Testis (tissue), 3 donors: Measurements from ENCODE around the gene INO80E. TPM values are rescaled to one million over a fixed set of nuclear protein-coding genes. Genes with fewer than 3 reads are reported as not detected.

Experiments used
- DNase-seq: peaks from one replicate; pipeline ENCODE4 v3.0.0-alpha.2; 2019
- H3K27ac ChIP-seq, 2 donors: fragments of 200-600 bp; sonication (generic); one replicate each; pipeline ENCODE4 v1.5.1; 2019
- H3K27me3 ChIP-seq: fragments of 200-600 bp; sonication (generic); one replicate; pipeline ENCODE4 v1.5.1; 2019
- H3K36me3 ChIP-seq: fragments of 200-600 bp; sonication (generic); one replicate; pipeline ENCODE4 v1.5.1; 2017; ENCODE audit warnings: low read depth; ENCODE audit errors: missing control alignments
- H3K4me1 ChIP-seq: fragments of 200-600 bp; sonication (generic); one replicate; pipeline ENCODE4 v1.5.1; 2019
- H3K4me3 ChIP-seq, 2 donors: fragments of 200-600 bp; sonication (generic); one replicate each; pipeline ENCODE4 v1.5.1; 2017 to 2019
- H3K9me3 ChIP-seq: fragments of 200-600 bp; sonication (generic); one replicate; pipeline ENCODE4 v1.5.1; 2017
- CTCF ChIP-seq, 3 experiments: fragments of 450-650 bp in 2 of 3; fragments of 200-600 bp in 1 of 3; sonication (generic) in 1 of 3; IDR thresholded peaks; one replicate each; pipeline ENCODE4 v1.5.1; 2016 to 2019; ENCODE audit warnings: antibody characterized with exemption in 3 of 3, mild to moderate bottlenecking in 2 of 3, moderate library complexity in 1 of 3
- POLR2A ChIP-seq: fragments of 450-650 bp; IDR thresholded peaks from one replicate; pipeline ENCODE4 v1.6.1; 2017; ENCODE audit warnings: antibody characterized with exemption, mild to moderate bottlenecking, moderate library complexity
- WGBS, 2 donors: methylation state at CpG; one replicate each; pipeline ENCODE4 v1.1.5; 2018; 5-methylcytosine and 5-hydroxymethylcytosine counted together
- intact Hi-C: fragments of 100-400 bp; cut with DNase I; formaldehyde crosslinking; loops from one replicate; pipeline ENCODE4 v1.15.1; 2023; ENCODE audit warnings: low total_unique reads
- polyA plus RNA-seq: library from polyadenylated mRNA; stranded (reverse); fragments of 350-450 nt; fragmentation: Illumina TruSeq; extraction: RNeasy Lipid Tissue Mini Kit (QIAGEN cat#74804); gene quantifications from one replicate; pipeline ENCODE4 v1.2.3, GENCODE V29; 2014; ENCODE audit warnings: low read depth, low replicate concordance; ENCODE audit not compliant: insufficient read depth
- total RNA-seq, 2 donors: library from RNA; depleted of rRNA; stranded (reverse); fragments of >200 nt; gene quantifications; one replicate each; pipeline ENCODE4 v1.2.3, GENCODE V29; 2016

INO80E gene
- total and polyA plus RNA-seq, 3 donors from 2014 or later: 64.0 to 98.1 (median 72.3) TPM

GRCh38 chr16:29994600-29995323 lies 1.3 kb upstream of the INO80E start:
- H3K4me3 ChIP-seq: peak overlapping the region; percentile 60 to 74
- no peak for TF ChIP-seq CTCF (IDR thresholded peaks at IDR 0.05)
- no peak for TF ChIP-seq POLR2A
- peaks cover 17% of the 10 kb centered on the region for H3K4me1 ChIP-seq
- WGBS, 2 donors: 8 to 16% methylated on average over 15 to 24 of the region's 24 CpGs
- intact Hi-C loops: no loop called here
- peak overlapping the region; percentile 80 to 90 for H3K27ac ChIP-seq
- DNase-seq: no peak
- no peaks in the 10 kb centered on the region for H3K9me3 ChIP-seq
- H3K27me3 ChIP-seq: no peaks in the 10 kb centered on the region
- H3K36me3 ChIP-seq: no peaks in the 10 kb centered on the region

- Histone ChIP-seq H3K4me1 (peaks cover 17% of the 10 kb centered on the region), H3K27ac (peak within 1 kb of the TSS; percentile 80 to 90), H3K9me3 (no peaks in the 10 kb centered on the region), H3K27me3 (no peaks in the 10 kb centered on the region), H3K36me3 (no peaks in the 10 kb centered on the region), H3K4me3 (peak within 1 kb of the TSS; percentile 60 to 74)
- 0% methylated on average over 3 to 53 of the region's 53 CpGs for WGBS, 2 donors
- no peak for TF ChIP-seq CTCF (IDR thresholded peaks at IDR 0.05)
- no peak for TF ChIP-seq POLR2A
- intact Hi-C loops: no loop called here
- DNase-seq: peak; percentile 89
Observed at GRCh38 chr16:29995324-29995910, 624 bp upstream of the INO80E start, which contains the start of gene HIRIP3. Gene HIRIP3 (minus strand): TSS chr16:29995617. CDS start chr16:29995605, 12 bp downstream.

GRCh38 chr16:29996766-29997250 lies 767 bp downstream of the INO80E start:
- no peak for DNase-seq
- no peaks in the 10 kb centered on the region for H3K36me3 ChIP-seq
- H3K9me3 ChIP-seq: no peaks in the 10 kb centered on the region
- peak overlapping the region; percentile 60 to 74 for H3K4me3 ChIP-seq
- no peak for TF ChIP-seq POLR2A
- no peak for TF ChIP-seq CTCF (IDR thresholded peaks at IDR 0.05)
- peak overlapping the region in 1 of 2 donors; percentile 90 for H3K27ac ChIP-seq
- H3K4me1 ChIP-seq: peaks cover 17% of the 10 kb centered on the region
- WGBS, 2 donors: 16 to 22% methylated on average over 8 to 9 of the region's 9 CpGs
- intact Hi-C loops: no loop called here
- no peaks in the 10 kb centered on the region for H3K27me3 ChIP-seq

- no peaks in the 10 kb centered on the region for H3K27me3 ChIP-seq
- no peak overlapping the region for H3K4me3 ChIP-seq
- no peaks in the 10 kb centered on the region for H3K36me3 ChIP-seq
- H3K9me3 ChIP-seq: no peaks in the 10 kb centered on the region
- TF ChIP-seq POLR2A (no peak), CTCF (IDR thresholded peaks at IDR 0.05) (no peak)
- peaks cover 11% of the 10 kb centered on the region for H3K4me1 ChIP-seq
- no peak for DNase-seq
- WGBS, 2 donors: 82 to 89% methylated on average over 6 of the region's 6 CpGs
- intact Hi-C loops: no loop called here
- no peak overlapping the region for H3K27ac ChIP-seq
Observed at GRCh38 chr16:29999605-30000004, 3.6 kb downstream of the INO80E start.
